ENCODE data around the gene NXPH4. TPM values are rescaled to one million over a fixed set of nuclear protein-coding genes. Genes with fewer than 3 reads are reported as not detected.

The NXPH4 gene
- total RNA-seq, 1 experiment from 2014 or later, result 20.0 TPM

DNA sequence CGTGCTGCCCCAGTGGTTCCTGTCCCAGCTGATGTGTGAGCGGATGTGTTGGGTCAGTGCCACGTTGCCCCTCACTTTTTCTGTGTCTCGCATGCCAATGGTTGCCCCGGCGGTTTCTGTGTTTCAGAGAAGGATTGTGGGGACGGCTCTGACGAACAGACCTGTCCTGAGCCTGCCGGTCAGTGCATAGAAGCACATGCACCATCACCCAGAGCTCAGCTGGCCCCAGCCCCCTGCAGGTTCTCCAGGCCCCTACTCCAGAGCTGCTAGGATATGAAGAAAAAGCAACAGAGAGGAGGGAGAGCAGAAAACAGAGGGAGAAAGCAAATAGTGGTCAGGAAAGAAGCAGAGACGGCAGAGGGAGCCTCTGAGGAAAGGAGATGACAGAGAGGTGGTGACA lies 48.5 kb upstream of the NXPH4 start:
- Histone ChIP-seq H3K36me3 (ENCODE audit: control insufficient read depth in 1 of 2, insufficient read depth in 2 of 2, low read length in 2 of 2) (no peaks in the 10 kb centered on the region), H3K79me2 (ENCODE audit: insufficient read depth, low read length) (no peaks in the 10 kb centered on the region), H3K9ac (ENCODE audit: low read length) (no peak overlapping the region), H3K4me1 (ENCODE audit: control insufficient read depth in 1 of 2, insufficient read depth in 2 of 2, low read length in 2 of 2) (peaks cover 14 to 31% of the 10 kb centered on the region in 2 experiments), H3K9me2 (ENCODE audit: insufficient read depth) (no peaks in the 10 kb centered on the region), H3K4me2 (ENCODE audit: low read length) (no peak overlapping the region), H3K27me3 (ENCODE audit: insufficient read depth, low read length) (no peaks in the 10 kb centered on the region), H2AFZ (ENCODE audit: low read depth, low read length, poor library complexity, severe bottlenecking) (no peak overlapping the region), H4K20me1 (ENCODE audit: insufficient read depth) (no peaks in the 10 kb centered on the region), H3K4me3 (replicated peaks in 1 of 2; ENCODE audit: low read depth in 1 of 2, low read length in 2 of 2) (no peak overlapping the region), H3K27ac (ENCODE audit: low read depth, low read length) (no peak overlapping the region), H3K9me3 (ENCODE audit: control insufficient read depth in 1 of 2, insufficient read depth in 1 of 2, low read depth in 1 of 2, low read length in 2 of 2) (no peaks in the 10 kb centered on the region)
- BruUV-seq (replicated peaks), result no TSS peak
- DNase-seq (ENCODE audit: low read depth, low spot score) (no peak), ATAC-seq (no peak)
- ChIA-PET CTCF (no interaction called here), POLR2A (no interaction called here), RAD21 (ENCODE audit: low non-redundant PET in 1 of 2, low total read pairs in 2 of 2, uncharacterized antibody in 2 of 2, unreplicated experiment in 2 of 2) (no interaction called here)
- intact Hi-C loops (cut with micrococcal nuclease), result no loop called here
- TF ChIP-seq REST (IDR thresholded peaks at IDR 0.05; ENCODE audit: low read depth) (no peak), JUND (IDR thresholded peaks at IDR 0.05) (no peak), YY1 (IDR thresholded peaks at IDR 0.05; ENCODE audit: extremely low read depth, insufficient replicate concordance, low read depth, low read length) (no peak), FOSL1 (IDR thresholded peaks at IDR 0.05; ENCODE audit: low read depth) (no peak), CBX3 (IDR thresholded peaks at IDR 0.05; ENCODE audit: low read depth) (no peak), SIN3A (IDR thresholded peaks at IDR 0.05; ENCODE audit: low read depth) (no peak), EGR1 (IDR thresholded peaks at IDR 0.05; ENCODE audit: low read depth) (no peak), POLR2A (IDR thresholded peaks at IDR 0.05; ENCODE audit: borderline replicate concordance, extremely low read depth, insufficient read depth, insufficient read length) (no peak), SP1 (IDR thresholded peaks at IDR 0.05; ENCODE audit: low read depth) (no peak), EZH2phosphoT487 (IDR thresholded peaks at IDR 0.05; ENCODE audit: borderline replicate concordance) (no peak), POLR2AphosphoS5 (IDR thresholded peaks at IDR 0.05; ENCODE audit: low read depth, low read length) (no peak), CEBPB (IDR thresholded peaks at IDR 0.05; ENCODE audit: low read depth) (no peak)
- TF ChIP-seq, protein P1, sequence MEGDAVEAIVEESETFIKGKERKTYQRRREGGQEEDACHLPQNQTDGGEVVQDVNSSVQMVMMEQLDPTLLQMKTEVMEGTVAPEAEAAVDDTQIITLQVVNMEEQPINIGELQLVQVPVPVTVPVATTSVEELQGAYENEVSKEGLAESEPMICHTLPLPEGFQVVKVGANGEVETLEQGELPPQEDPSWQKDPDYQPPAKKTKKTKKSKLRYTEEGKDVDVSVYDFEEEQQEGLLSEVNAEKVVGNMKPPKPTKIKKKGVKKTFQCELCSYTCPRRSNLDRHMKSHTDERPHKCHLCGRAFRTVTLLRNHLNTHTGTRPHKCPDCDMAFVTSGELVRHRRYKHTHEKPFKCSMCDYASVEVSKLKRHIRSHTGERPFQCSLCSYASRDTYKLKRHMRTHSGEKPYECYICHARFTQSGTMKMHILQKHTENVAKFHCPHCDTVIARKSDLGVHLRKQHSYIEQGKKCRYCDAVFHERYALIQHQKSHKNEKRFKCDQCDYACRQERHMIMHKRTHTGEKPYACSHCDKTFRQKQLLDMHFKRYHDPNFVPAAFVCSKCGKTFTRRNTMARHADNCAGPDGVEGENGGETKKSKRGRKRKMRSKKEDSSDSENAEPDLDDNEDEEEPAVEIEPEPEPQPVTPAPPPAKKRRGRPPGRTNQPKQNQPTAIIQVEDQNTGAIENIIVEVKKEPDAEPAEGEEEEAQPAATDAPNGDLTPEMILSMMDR (IDR thresholded peaks at IDR 0.05 in 2 of 3, conservative IDR thresholded peaks at IDR 0.05 in 1 of 3; ENCODE audit: borderline replicate concordance in 1 of 3, insufficient read depth in 1 of 3, low read depth in 2 of 3, low read length in 2 of 3), result no peak
- TF ChIP-seq, protein P2, sequence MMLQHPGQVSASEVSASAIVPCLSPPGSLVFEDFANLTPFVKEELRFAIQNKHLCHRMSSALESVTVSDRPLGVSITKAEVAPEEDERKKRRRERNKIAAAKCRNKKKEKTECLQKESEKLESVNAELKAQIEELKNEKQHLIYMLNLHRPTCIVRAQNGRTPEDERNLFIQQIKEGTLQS (IDR thresholded peaks at IDR 0.05), result no peak
- TF ChIP-seq, protein P3, sequence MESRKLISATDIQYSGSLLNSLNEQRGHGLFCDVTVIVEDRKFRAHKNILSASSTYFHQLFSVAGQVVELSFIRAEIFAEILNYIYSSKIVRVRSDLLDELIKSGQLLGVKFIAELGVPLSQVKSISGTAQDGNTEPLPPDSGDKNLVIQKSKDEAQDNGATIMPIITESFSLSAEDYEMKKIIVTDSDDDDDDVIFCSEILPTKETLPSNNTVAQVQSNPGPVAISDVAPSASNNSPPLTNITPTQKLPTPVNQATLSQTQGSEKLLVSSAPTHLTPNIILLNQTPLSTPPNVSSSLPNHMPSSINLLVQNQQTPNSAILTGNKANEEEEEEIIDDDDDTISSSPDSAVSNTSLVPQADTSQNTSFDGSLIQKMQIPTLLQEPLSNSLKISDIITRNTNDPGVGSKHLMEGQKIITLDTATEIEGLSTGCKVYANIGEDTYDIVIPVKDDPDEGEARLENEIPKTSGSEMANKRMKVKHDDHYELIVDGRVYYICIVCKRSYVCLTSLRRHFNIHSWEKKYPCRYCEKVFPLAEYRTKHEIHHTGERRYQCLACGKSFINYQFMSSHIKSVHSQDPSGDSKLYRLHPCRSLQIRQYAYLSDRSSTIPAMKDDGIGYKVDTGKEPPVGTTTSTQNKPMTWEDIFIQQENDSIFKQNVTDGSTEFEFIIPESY (IDR thresholded peaks at IDR 0.05; ENCODE audit: extremely low read depth, insufficient replicate concordance, low read length), result no peak

All from HCT116 (cell line).